H9 (cell line): ENCODE results near the gene ANKMY1. TPM values are rescaled to one million over a fixed set of nuclear protein-coding genes. Genes with fewer than 3 reads are reported as not detected.

Experiments
- DNase-seq: peaks from one replicate; pipeline ENCODE4 v3.0.0-alpha.2; 2017
- H2AFZ ChIP-seq: one replicate; pipeline ENCODE4 v1.6.1; 2013; ENCODE audit warnings: mild to moderate bottlenecking, low read length, control low read depth, moderate library complexity
- H2AK5ac ChIP-seq: 2 replicates; pipeline ENCODE4 v1.6.1; 2013; ENCODE audit warnings: low read length, control low read depth, mixed read lengths; ENCODE audit not compliant: insufficient read length
- H2BK120ac ChIP-seq: one replicate; pipeline ENCODE4 v1.6.1; 2013; ENCODE audit warnings: low read depth, mild to moderate bottlenecking, low read length, control low read depth, inconsistent platforms; ENCODE audit not compliant: poor library complexity, severe bottlenecking
- H2BK12ac ChIP-seq: 2 replicates; pipeline ENCODE4 v1.6.1; 2013; ENCODE audit warnings: low read length, control low read depth, mixed read lengths, low read depth; ENCODE audit not compliant: insufficient read length
- H2BK15ac ChIP-seq: 2 replicates; pipeline ENCODE4 v1.6.1; 2013; ENCODE audit warnings: low read depth, low read length, control low read depth
- H2BK20ac ChIP-seq: one replicate; pipeline ENCODE4 v1.6.1; 2013; ENCODE audit warnings: low read depth, mild to moderate bottlenecking, low read length, control low read depth, inconsistent platforms; ENCODE audit not compliant: poor library complexity, severe bottlenecking
- H2BK5ac ChIP-seq: 2 replicates; pipeline ENCODE4 v1.6.1; 2013; ENCODE audit warnings: low read length, control low read depth, mixed read lengths; ENCODE audit not compliant: insufficient read length
- H3K14ac ChIP-seq: 2 replicates; pipeline ENCODE4 v1.6.1; 2013; ENCODE audit warnings: low read length, control low read depth; ENCODE audit not compliant: insufficient read depth
- H3K18ac ChIP-seq: 2 replicates; pipeline ENCODE4 v1.6.1; 2013; ENCODE audit warnings: low read depth, mild to moderate bottlenecking, mixed read lengths, low read length, control low read depth; ENCODE audit not compliant: insufficient read length
- H3K23ac ChIP-seq: 2 replicates; pipeline ENCODE4 v1.6.1; 2013; ENCODE audit warnings: low read length, control low read depth, mixed read lengths, low read depth; ENCODE audit not compliant: insufficient read length
- H3K23me2 ChIP-seq: 2 replicates; pipeline ENCODE4 v1.6.1; 2013; ENCODE audit warnings: low read depth, mild to moderate bottlenecking, mixed read lengths, low read length, control low read depth; ENCODE audit not compliant: insufficient read length, poor library complexity, severe bottlenecking
- H3K27ac ChIP-seq: 2 replicates; pipeline ENCODE4 v1.5.1; 2013; ENCODE audit warnings: low read length, control low read depth, mixed read lengths, low read depth; ENCODE audit not compliant: insufficient read length
- H3K27me3 ChIP-seq: 2 replicates; pipeline ENCODE4 v1.6.1; 2013; ENCODE audit warnings: low read length, control low read depth, inconsistent platforms; ENCODE audit not compliant: insufficient read depth
- H3K4ac ChIP-seq: 2 replicates; pipeline ENCODE4 v1.6.1; 2013; ENCODE audit warnings: low read depth, mild to moderate bottlenecking, control low read depth, inconsistent platforms, low read length, moderate library complexity
- H3K4me1 ChIP-seq: 2 replicates; pipeline ENCODE4 v1.6.1; 2013; ENCODE audit warnings: low read length, control low read depth, inconsistent platforms; ENCODE audit not compliant: insufficient read depth
- H3K4me2 ChIP-seq: 2 replicates; pipeline ENCODE4 v1.6.1; 2013; ENCODE audit warnings: low read length, control low read depth, mixed read lengths; ENCODE audit not compliant: insufficient read length, insufficient read depth
- H3K56ac ChIP-seq: 2 replicates; pipeline ENCODE4 v1.6.1; 2013; ENCODE audit warnings: low read depth, mild to moderate bottlenecking, mixed read lengths, low read length, control low read depth; ENCODE audit not compliant: insufficient read length
- H3K79me1 ChIP-seq: 2 replicates; pipeline ENCODE4 v1.6.1; 2013; ENCODE audit warnings: low read depth, mild to moderate bottlenecking, moderate library complexity, low read length, control low read depth, inconsistent platforms; ENCODE audit not compliant: insufficient read depth, poor library complexity, severe bottlenecking
- H3K79me2 ChIP-seq: 2 replicates; pipeline ENCODE4 v1.6.1; 2013; ENCODE audit warnings: low read length, control low read depth, inconsistent platforms; ENCODE audit not compliant: insufficient read depth
- H3K9ac ChIP-seq: 2 replicates; pipeline ENCODE4 v1.6.1; 2013; ENCODE audit warnings: low read length, control low read depth, mixed read lengths; ENCODE audit not compliant: insufficient read length; ENCODE audit errors: extremely low read depth
- H3K9me3 ChIP-seq: one replicate; pipeline ENCODE4 v1.6.1; 2013; ENCODE audit warnings: low read depth, low read length, inconsistent platforms; ENCODE audit not compliant: control insufficient read depth
- H3T11ph ChIP-seq: one replicate; pipeline ENCODE4 v1.6.1; 2013; ENCODE audit warnings: mild to moderate bottlenecking, low read length, control low read depth, inconsistent platforms
- H4K20me1 ChIP-seq: one replicate; pipeline ENCODE4 v1.6.1; 2013; ENCODE audit not compliant: control insufficient read depth, insufficient read length, insufficient read depth
- H4K5ac ChIP-seq: 2 replicates; pipeline ENCODE4 v1.6.1; 2013; ENCODE audit warnings: low read depth, mild to moderate bottlenecking, mixed read lengths, low read length, control low read depth; ENCODE audit not compliant: insufficient read length
- H4K8ac ChIP-seq: replicated peaks from 2 replicates; pipeline ENCODE4 v1.6.1; 2013; ENCODE audit warnings: low read length, control low read depth, mixed read lengths, low read depth; ENCODE audit not compliant: insufficient read length
- H4K91ac ChIP-seq: 2 replicates; pipeline ENCODE4 v1.6.1; 2013; ENCODE audit warnings: low read depth, mild to moderate bottlenecking, moderate library complexity, mixed read lengths, low read length, control low read depth; ENCODE audit not compliant: insufficient read length
- H3K27ac Mint-ChIP-seq, 3 experiments: 2 replicates in 2 of 3; 3 replicates in 1 of 3; pipeline ENCODE4 v1.8.0; 2020 to 2021; ENCODE audit warnings: mixed read lengths in 3 of 3, mild to moderate bottlenecking in 1 of 3, moderate library complexity in 1 of 3
- H3K27me3 Mint-ChIP-seq: 2 replicates; pipeline ENCODE4 v1.8.0; 2021; ENCODE audit warnings: low read depth, mild to moderate bottlenecking, moderate library complexity, mixed read lengths
- H3K36me3 Mint-ChIP-seq, 3 experiments: 2 replicates in 2 of 3; 3 replicates in 1 of 3; pipeline ENCODE4 v1.8.0; 2020 to 2021; ENCODE audit warnings: low read depth in 3 of 3, mixed read lengths in 3 of 3; ENCODE audit not compliant: insufficient read depth in 1 of 3
- H3K4me1 Mint-ChIP-seq, 2 experiments: 2 replicates each; pipeline ENCODE4 v1.8.0; 2020; ENCODE audit warnings: mixed read lengths in 2 of 2
- H3K4me3 Mint-ChIP-seq, 2 experiments: 2 replicates in 1 of 2; 3 replicates in 1 of 2; pipeline ENCODE4 v1.8.0; 2020 to 2021; ENCODE audit warnings: mild to moderate bottlenecking in 2 of 2, mixed read lengths in 2 of 2, moderate library complexity in 1 of 2
- H3K9me3 Mint-ChIP-seq, 2 experiments: 2 replicates in 1 of 2; 3 replicates in 1 of 2; pipeline ENCODE4 v1.8.0; 2020; ENCODE audit warnings: mild to moderate bottlenecking in 2 of 2, mixed read lengths in 2 of 2, moderate library complexity in 1 of 2
- WGBS: extraction: QIAGEN DNeasy Blood & Tissue Kit; methylation state at CpG from one replicate; pipeline ENCODE4 v1.1.7; 2013; ENCODE audit warnings: missing lambda C conversion rate, low lambda C conversion rate, mixed read lengths; ENCODE audit not compliant: insufficient read length; ENCODE audit errors: extremely low coverage; 5-methylcytosine and 5-hydroxymethylcytosine counted together
- total RNA-seq: library from RNA; stranded (reverse); gene quantifications from 2 replicates; pipeline ENCODE4 v1.2.1, GENCODE V29; 2021
- TF ChIP-seq, protein P1 (sequence below): fragments of 200-600 bp; sonication (generic); conservative IDR thresholded peaks from 3 replicates; pipeline ENCODE4 v1.8.0; 2021; ENCODE audit warnings: antibody characterized with exemption, mild to moderate bottlenecking

Gene ANKMY1
- total RNA-seq, 1 experiment from 2014 or later = 13.7 TPM

GRCh38 chr2:240557101-240557751 is 562 bp downstream of the ANKMY1 start:
- Histone ChIP-seq H3K9ac (no peak overlapping the region), H4K20me1 (no peaks in the 10 kb centered on the region), H2AK5ac (no peak overlapping the region), H3K18ac (no peak overlapping the region), H3K9me3 (no peaks in the 10 kb centered on the region), H3K14ac (no peak overlapping the region), H3K4ac (no peak overlapping the region), H3K79me2 (no peaks in the 10 kb centered on the region), H4K8ac (no peak overlapping the region), H2BK5ac (no peak overlapping the region), H2BK120ac (no peak overlapping the region), H3K4me1 (no peaks in the 10 kb centered on the region), H3T11ph (no peak overlapping the region), H2BK15ac (no peak overlapping the region), H3K27ac (no peak overlapping the region), H2AFZ (no peak overlapping the region), H2BK20ac (no peak overlapping the region), H4K91ac (no peak overlapping the region), H3K79me1 (no peaks in the 10 kb centered on the region), H3K4me2 (no peak overlapping the region), H2BK12ac (no peak overlapping the region), H3K23ac (no peak overlapping the region), H3K27me3 (peaks cover 5% of the 10 kb centered on the region; the same call in 1 of the 2 replicates), H3K56ac (no peak overlapping the region), H3K23me2 (peaks cover 3% of the 10 kb centered on the region), H4K5ac (no peak overlapping the region)
- WGBS = no CpG with 5 or more reads among the region's 51 CpGs
- H3K4me3 Mint-ChIP-seq = no peak overlapping the region; a peak in 2 of 5 replicates
- no peak overlapping the region for H3K27ac Mint-ChIP-seq
- TF ChIP-seq, protein P1, sequence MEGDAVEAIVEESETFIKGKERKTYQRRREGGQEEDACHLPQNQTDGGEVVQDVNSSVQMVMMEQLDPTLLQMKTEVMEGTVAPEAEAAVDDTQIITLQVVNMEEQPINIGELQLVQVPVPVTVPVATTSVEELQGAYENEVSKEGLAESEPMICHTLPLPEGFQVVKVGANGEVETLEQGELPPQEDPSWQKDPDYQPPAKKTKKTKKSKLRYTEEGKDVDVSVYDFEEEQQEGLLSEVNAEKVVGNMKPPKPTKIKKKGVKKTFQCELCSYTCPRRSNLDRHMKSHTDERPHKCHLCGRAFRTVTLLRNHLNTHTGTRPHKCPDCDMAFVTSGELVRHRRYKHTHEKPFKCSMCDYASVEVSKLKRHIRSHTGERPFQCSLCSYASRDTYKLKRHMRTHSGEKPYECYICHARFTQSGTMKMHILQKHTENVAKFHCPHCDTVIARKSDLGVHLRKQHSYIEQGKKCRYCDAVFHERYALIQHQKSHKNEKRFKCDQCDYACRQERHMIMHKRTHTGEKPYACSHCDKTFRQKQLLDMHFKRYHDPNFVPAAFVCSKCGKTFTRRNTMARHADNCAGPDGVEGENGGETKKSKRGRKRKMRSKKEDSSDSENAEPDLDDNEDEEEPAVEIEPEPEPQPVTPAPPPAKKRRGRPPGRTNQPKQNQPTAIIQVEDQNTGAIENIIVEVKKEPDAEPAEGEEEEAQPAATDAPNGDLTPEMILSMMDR = no peak; the same call in 2 of the 3 replicates
- no peaks in the 10 kb centered on the region; a peak in 1 of 5 replicates for H3K9me3 Mint-ChIP-seq
- H3K27me3 Mint-ChIP-seq = peaks cover 21% of the 10 kb centered on the region
- peaks cover 20 to 23% of the 10 kb centered on the region in 2 experiments for H3K4me1 Mint-ChIP-seq
- H3K36me3 Mint-ChIP-seq = peaks cover 2 to 4% (median 4%) of the 10 kb centered on the region in 3 experiments; a peak in 6 of 7 replicates
- DNase-seq = peak; percentile 44
